ENCODE data around the gene SLC22A17.

- TF ChIP-seq, protein P1, sequence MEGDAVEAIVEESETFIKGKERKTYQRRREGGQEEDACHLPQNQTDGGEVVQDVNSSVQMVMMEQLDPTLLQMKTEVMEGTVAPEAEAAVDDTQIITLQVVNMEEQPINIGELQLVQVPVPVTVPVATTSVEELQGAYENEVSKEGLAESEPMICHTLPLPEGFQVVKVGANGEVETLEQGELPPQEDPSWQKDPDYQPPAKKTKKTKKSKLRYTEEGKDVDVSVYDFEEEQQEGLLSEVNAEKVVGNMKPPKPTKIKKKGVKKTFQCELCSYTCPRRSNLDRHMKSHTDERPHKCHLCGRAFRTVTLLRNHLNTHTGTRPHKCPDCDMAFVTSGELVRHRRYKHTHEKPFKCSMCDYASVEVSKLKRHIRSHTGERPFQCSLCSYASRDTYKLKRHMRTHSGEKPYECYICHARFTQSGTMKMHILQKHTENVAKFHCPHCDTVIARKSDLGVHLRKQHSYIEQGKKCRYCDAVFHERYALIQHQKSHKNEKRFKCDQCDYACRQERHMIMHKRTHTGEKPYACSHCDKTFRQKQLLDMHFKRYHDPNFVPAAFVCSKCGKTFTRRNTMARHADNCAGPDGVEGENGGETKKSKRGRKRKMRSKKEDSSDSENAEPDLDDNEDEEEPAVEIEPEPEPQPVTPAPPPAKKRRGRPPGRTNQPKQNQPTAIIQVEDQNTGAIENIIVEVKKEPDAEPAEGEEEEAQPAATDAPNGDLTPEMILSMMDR (IDR thresholded peaks at IDR 0.05; ENCODE audit: low read depth, low read length, poor library complexity, severe bottlenecking), result no peak
- no peak for TF ChIP-seq EZH2phosphoT487 (IDR thresholded peaks at IDR 0.05; ENCODE audit: borderline replicate concordance, low read length)
Measured at GRCh38 chr14:23364164-23365035, 11.7 kb upstream of the SLC22A17 start.
